WI38 (cell line): ENCODE results near the gene SMG7.

Source experiments
- H3K4me3 ChIP-seq: 2 replicates; pipeline ENCODE4 v1.5.1; 2011; ENCODE audit warnings: low read depth, mild to moderate bottlenecking, control low read depth, low read length
- CTCF ChIP-seq: IDR thresholded peaks from 2 replicates; pipeline ENCODE4 v1.5.1; 2012; ENCODE audit warnings: low read depth, mild to moderate bottlenecking, control low read depth, low read length

SMG7 gene

GRCh38 chr1:183596500-183596899 lies 124.2 kb downstream of the SMG7 start:
- no peak overlapping the region for H3K4me3 ChIP-seq
- TF ChIP-seq CTCF: no peak

GRCh38 chr1:183597656-183598347 lies 125.5 kb downstream of the SMG7 start:
- TF ChIP-seq CTCF: no peak
- no peak overlapping the region for H3K4me3 ChIP-seq

- no peak for TF ChIP-seq CTCF
- H3K4me3 ChIP-seq: no peak overlapping the region
Measured at GRCh38 chr1:183598386-183598785, 126.1 kb downstream of the SMG7 start.

DNA sequence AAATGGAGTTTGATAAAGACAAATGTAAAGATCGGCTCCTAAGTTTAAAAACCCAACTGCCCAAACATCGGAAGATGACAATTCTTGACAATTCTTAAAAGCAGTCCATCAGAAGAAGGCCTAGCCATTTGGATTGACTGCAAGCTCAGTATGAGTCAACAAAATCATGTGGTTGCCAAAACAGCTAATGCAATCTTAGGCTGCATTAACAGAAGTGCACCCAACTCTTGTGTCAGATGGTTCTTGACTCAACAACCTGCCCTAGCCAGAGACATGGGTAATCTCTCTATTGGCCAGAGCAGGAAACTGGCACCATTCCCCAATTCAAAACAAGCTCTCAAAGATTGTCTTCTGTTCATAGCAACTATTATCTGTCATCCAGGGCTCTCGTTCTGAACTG lies 127.8 kb downstream of the SMG7 start:
- H3K4me3 ChIP-seq: no peak overlapping the region
- no peak for TF ChIP-seq CTCF

DNA sequence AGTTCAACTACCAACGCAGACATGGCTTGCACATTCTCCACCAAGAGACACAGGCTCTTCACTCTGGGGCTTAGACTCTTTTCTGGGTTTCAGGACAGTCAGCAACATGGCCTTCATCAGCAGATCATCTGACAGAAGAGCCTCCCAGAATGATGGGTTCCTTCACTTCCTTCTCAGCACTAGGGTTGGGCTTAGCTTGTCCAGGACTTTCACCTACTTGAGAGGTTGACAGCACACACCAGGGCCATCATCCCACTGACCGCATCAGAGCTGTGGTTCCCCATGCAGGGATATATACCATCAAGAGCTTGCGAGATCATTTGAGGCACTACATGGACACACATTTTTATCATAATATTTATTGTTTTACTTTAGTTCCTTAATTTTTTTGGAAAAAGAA lies 128.3 kb downstream of the SMG7 start:
- TF ChIP-seq CTCF: no peak
- no peak overlapping the region for H3K4me3 ChIP-seq

GRCh38 chr1:183602510-183602909 lies 130.2 kb downstream of the SMG7 start:
- no peak overlapping the region for H3K4me3 ChIP-seq
- no peak for TF ChIP-seq CTCF
